GM12864 (cell line): ENCODE measurements around the gene GLS2.
A peak's percentile ranks its signal among the peaks of the same experiment; 100 is the strongest.
"Not testable (repeated sequence)": the region's sequence is repeated elsewhere in the genome, so short reads cannot be mapped to it uniquely, and the experiment has no call there.

Experiments
- DNase-seq: peaks from one replicate; pipeline ENCODE4 v3.0.0-alpha.2; 2011; ENCODE audit warnings: low read depth
- H3K4me3 ChIP-seq: 2 replicates; pipeline ENCODE4 v1.5.1; 2011; ENCODE audit warnings: mild to moderate bottlenecking, low read depth, low read length, control low read depth
- CTCF ChIP-seq: IDR thresholded peaks from 2 replicates; pipeline ENCODE4 v1.5.1; 2011; ENCODE audit warnings: low read depth, mild to moderate bottlenecking, moderate library complexity, low read length, control low read depth, inconsistent platforms; ENCODE audit errors: missing control alignments

Gene GLS2

GRCh38 chr12:56521590-56522371, 33.8 kb upstream of the GLS2 start, which contains the start of gene RBMS2:
Gene RBMS2 (plus strand): TSS chr12:56521820. CDS start chr12:56522024, 204 bp downstream.
- H3K4me3 ChIP-seq, result peak within 1 kb of the TSS; percentile 67
- peak; percentile 8 for DNase-seq
- no peak for TF ChIP-seq CTCF

GRCh38 chr12:56521209-56521589, 33.2 kb upstream of the GLS2 start:
- no peak for TF ChIP-seq CTCF
- no peak for DNase-seq
- H3K4me3 ChIP-seq, result peak overlapping the region; percentile 67

GRCh38 chr12:56520506-56520905, 32.5 kb upstream of the GLS2 start:
- no peak for TF ChIP-seq CTCF
- H3K4me3 ChIP-seq, result no peak overlapping the region
- no peak for DNase-seq

GRCh38 chr12:56520048-56520447, 32.1 kb upstream of the GLS2 start:
- TF ChIP-seq CTCF, result no peak

GRCh38 chr12:56518570-56518969, 30.6 kb upstream of the GLS2 start:
- DNase-seq, result no peak
- no peak for TF ChIP-seq CTCF
- no peak overlapping the region for H3K4me3 ChIP-seq

More at GRCh38 chr12:56520048-56520447, 32.1 kb upstream of the GLS2 start:
- no peak overlapping the region for H3K4me3 ChIP-seq
- no peak for DNase-seq

- H3K4me3 ChIP-seq, result no peak overlapping the region
- DNase-seq, result no peak
- TF ChIP-seq CTCF, result no peak
Measured at GRCh38 chr12:56517854-56518253, 29.9 kb upstream of the GLS2 start.

- not testable (repeated sequence) for DNase-seq, H3K4me3 ChIP-seq
Measured at GRCh38 chr12:56514014-56514318, 26.0 kb upstream of the GLS2 start.

GRCh38 chr12:56510786-56511185, 22.8 kb upstream of the GLS2 start:
- no peak for TF ChIP-seq CTCF
- no peak for DNase-seq
- H3K4me3 ChIP-seq, result no peak overlapping the region

- not testable (repeated sequence) for DNase-seq, H3K4me3 ChIP-seq
Measured at GRCh38 chr12:56499879-56500278, 11.9 kb upstream of the GLS2 start.

GRCh38 chr12:56499452-56499851, 11.5 kb upstream of the GLS2 start:
- H3K4me3 ChIP-seq, DNase-seq: not testable (repeated sequence)
